ENCODE results near the gene VPREB3.
"Not testable (repeated sequence)": the region's sequence is repeated elsewhere in the genome, so short reads cannot be mapped to it uniquely, and the experiment has no call there.

The VPREB3 gene

GRCh38 chr22:23744001-23744400 is 10.2 kb downstream of the VPREB3 start:
- no peak overlapping the region for H3K4me3 ChIP-seq (replicated peaks in 1 of 2; ENCODE audit: low read depth in 2 of 2, low read length in 2 of 2)
- TF ChIP-seq CTCF (IDR thresholded peaks at IDR 0.05; ENCODE audit: low read depth, low read length), result no peak
- DNase-seq (ENCODE audit: low read depth in 2 of 2), result no peak

- DNase-seq (ENCODE audit: low read depth in 2 of 2), result peak in 1 of 2 donors; percentile 67
- no peak for TF ChIP-seq CTCF (IDR thresholded peaks at IDR 0.05; ENCODE audit: low read depth, low read length)
- H3K4me3 ChIP-seq (replicated peaks in 1 of 2; ENCODE audit: low read depth in 2 of 2, low read length in 2 of 2), result no peak overlapping the region
Observed at GRCh38 chr22:23743303-23743705, 10.9 kb downstream of the VPREB3 start.

- TF ChIP-seq CTCF (IDR thresholded peaks at IDR 0.05; ENCODE audit: low read depth, low read length), result no peak
- peak in 1 of 2 donors; percentile 43 for DNase-seq (ENCODE audit: low read depth in 2 of 2)
- no peak overlapping the region for H3K4me3 ChIP-seq (replicated peaks in 1 of 2; ENCODE audit: low read depth in 2 of 2, low read length in 2 of 2)
Observed at GRCh38 chr22:23742505-23743264, 11.5 kb downstream of the VPREB3 start.

GRCh38 chr22:23737696-23738095 is 16.5 kb downstream of the VPREB3 start:
- no peak overlapping the region for H3K4me3 ChIP-seq (replicated peaks in 1 of 2; ENCODE audit: low read depth in 2 of 2, low read length in 2 of 2)

GRCh38 chr22:23728108-23728507 is 26.1 kb downstream of the VPREB3 start:
- not testable (repeated sequence) for DNase-seq (ENCODE audit: low read depth in 2 of 2)

More at GRCh38 chr22:23737696-23738095, 16.5 kb downstream of the VPREB3 start:
- TF ChIP-seq CTCF (IDR thresholded peaks at IDR 0.05; ENCODE audit: low read depth, low read length), result no peak
- no peak for DNase-seq (ENCODE audit: low read depth in 2 of 2)

GRCh38 chr22:23722724-23723123 is 31.5 kb downstream of the VPREB3 start:
- no peak overlapping the region for H3K4me3 ChIP-seq (replicated peaks in 1 of 2; ENCODE audit: low read depth in 2 of 2, low read length in 2 of 2)
- no peak for DNase-seq (ENCODE audit: low read depth in 2 of 2)
- no peak for TF ChIP-seq CTCF (IDR thresholded peaks at IDR 0.05; ENCODE audit: low read depth, low read length)

More at GRCh38 chr22:23728108-23728507, 26.1 kb downstream of the VPREB3 start:
- not testable (repeated sequence) for H3K4me3 ChIP-seq (replicated peaks in 1 of 2; ENCODE audit: low read depth in 2 of 2, low read length in 2 of 2)

- no peak for DNase-seq (ENCODE audit: low read depth in 2 of 2)
- TF ChIP-seq CTCF (IDR thresholded peaks at IDR 0.05; ENCODE audit: low read depth, low read length), result no peak
- H3K4me3 ChIP-seq (replicated peaks in 1 of 2; ENCODE audit: low read depth in 2 of 2, low read length in 2 of 2), result no peak overlapping the region
Observed at GRCh38 chr22:23722160-23722559, 32.1 kb downstream of the VPREB3 start.
